Choroid plexus epithelial cell (primary cell): ENCODE measurements around the gene GPBP1L1.

Experiments used
- DNase-seq: peaks from one replicate; pipeline ENCODE4 v3.0.0-alpha.2; 2010; ENCODE audit warnings: low read depth
- H3K4me3 ChIP-seq: 2 replicates; pipeline ENCODE4 v1.5.1; 2011; ENCODE audit warnings: low read depth, mild to moderate bottlenecking, control low read depth, low read length, moderate library complexity
- TF ChIP-seq, protein P1 (sequence below): conservative IDR thresholded peaks from 2 replicates; pipeline ENCODE4 v1.5.1; 2011; ENCODE audit warnings: low read depth, mild to moderate bottlenecking, control low read depth, inconsistent platforms, low read length, moderate library complexity

Gene GPBP1L1

DNA sequence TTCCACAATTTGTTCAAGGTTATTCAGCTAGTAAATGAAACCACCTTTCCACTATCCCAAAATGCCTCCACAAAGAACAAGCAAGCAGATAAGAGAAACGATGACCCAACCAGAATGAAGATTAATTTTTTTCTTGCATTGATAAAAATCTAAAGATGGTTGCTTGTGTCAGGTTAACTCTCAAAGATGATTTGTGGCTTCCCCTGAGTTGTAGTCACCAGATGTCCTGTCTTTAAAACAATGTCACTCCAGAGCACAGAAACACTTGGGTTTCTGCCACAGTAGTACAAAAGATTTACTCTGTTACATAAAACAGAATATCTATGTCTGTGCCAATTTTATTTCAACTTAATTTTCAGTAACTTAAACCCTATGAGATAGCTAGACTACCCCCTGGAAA, 51.1 kb downstream of the GPBP1L1 start:
- DNase-seq = no peak
- no peak overlapping the region for H3K4me3 ChIP-seq
- TF ChIP-seq, protein P1, sequence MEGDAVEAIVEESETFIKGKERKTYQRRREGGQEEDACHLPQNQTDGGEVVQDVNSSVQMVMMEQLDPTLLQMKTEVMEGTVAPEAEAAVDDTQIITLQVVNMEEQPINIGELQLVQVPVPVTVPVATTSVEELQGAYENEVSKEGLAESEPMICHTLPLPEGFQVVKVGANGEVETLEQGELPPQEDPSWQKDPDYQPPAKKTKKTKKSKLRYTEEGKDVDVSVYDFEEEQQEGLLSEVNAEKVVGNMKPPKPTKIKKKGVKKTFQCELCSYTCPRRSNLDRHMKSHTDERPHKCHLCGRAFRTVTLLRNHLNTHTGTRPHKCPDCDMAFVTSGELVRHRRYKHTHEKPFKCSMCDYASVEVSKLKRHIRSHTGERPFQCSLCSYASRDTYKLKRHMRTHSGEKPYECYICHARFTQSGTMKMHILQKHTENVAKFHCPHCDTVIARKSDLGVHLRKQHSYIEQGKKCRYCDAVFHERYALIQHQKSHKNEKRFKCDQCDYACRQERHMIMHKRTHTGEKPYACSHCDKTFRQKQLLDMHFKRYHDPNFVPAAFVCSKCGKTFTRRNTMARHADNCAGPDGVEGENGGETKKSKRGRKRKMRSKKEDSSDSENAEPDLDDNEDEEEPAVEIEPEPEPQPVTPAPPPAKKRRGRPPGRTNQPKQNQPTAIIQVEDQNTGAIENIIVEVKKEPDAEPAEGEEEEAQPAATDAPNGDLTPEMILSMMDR = no peak

DNA sequence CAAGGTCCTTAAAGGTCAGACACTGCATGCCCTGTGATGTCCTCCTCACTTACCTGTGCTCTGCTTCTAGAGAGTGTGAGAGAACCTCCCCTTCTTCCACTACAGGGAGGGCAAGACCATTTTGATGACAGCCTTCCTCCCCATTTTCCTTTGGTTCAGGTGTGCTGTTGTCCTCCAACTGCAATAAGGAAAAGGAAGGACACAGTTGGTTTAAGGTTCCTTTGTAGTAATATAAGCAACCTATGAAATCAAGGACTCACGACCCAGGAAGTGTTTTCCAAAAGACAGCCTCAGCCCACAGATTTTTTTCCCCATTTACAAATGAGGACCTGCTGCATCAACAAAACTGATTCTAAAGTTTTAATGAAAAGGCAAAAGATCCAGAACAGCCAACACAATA, 55.9 kb downstream of the GPBP1L1 start:
- TF ChIP-seq, protein P1 = no peak
- no peak for DNase-seq
- H3K4me3 ChIP-seq = no peak overlapping the region

DNA sequence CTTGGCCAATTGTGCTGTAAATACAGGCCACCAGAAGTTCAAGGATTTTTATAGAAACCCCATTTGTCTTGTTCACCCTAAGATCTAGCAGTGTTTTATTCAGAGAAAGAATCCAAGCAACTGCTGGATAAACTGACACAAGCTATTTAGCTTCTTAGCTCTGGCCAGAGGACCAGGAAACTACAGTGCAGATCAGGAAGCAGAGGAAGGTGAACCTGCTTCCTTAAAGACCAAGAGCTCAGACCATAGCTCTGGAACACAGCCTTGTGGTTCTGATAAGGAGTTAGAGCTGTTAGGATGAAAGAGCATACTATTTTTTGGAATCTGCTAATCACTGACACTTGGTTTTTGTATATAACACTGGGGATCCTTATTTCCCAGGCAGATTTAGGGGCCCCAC, 57.3 kb downstream of the GPBP1L1 start:
- no peak for DNase-seq
- no peak overlapping the region for H3K4me3 ChIP-seq
- TF ChIP-seq, protein P1 = no peak

DNA sequence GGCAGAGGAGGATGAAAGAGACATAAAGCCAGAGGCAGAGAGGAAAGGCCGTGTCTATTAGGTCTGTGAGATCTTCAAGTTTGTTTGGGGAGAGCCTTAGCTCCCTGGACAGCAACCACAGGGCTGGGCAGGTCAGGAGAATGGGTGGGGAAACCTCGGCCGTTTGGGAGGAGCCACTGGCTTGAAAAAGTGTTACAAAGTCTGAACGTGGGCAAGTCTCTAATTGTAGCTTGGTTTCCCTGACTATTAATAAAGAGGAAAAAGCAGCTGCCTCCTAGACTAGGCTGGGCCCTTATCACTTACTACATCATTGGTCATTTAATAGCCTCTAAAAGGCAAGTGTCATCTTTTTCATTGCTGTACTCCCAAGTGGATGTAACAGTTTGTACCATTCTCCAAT, 62.4 kb downstream of the GPBP1L1 start, which contains the start of gene CCDC17:
TSS of gene CCDC17 (minus strand) at position 83 of the 400 bp plus-strand sequence. CDS start 145 bp downstream, outside the sequence.
- peak; percentile 21 for DNase-seq
- H3K4me3 ChIP-seq = no peak within 1 kb of the TSS
- TF ChIP-seq, protein P1 = no peak

DNA sequence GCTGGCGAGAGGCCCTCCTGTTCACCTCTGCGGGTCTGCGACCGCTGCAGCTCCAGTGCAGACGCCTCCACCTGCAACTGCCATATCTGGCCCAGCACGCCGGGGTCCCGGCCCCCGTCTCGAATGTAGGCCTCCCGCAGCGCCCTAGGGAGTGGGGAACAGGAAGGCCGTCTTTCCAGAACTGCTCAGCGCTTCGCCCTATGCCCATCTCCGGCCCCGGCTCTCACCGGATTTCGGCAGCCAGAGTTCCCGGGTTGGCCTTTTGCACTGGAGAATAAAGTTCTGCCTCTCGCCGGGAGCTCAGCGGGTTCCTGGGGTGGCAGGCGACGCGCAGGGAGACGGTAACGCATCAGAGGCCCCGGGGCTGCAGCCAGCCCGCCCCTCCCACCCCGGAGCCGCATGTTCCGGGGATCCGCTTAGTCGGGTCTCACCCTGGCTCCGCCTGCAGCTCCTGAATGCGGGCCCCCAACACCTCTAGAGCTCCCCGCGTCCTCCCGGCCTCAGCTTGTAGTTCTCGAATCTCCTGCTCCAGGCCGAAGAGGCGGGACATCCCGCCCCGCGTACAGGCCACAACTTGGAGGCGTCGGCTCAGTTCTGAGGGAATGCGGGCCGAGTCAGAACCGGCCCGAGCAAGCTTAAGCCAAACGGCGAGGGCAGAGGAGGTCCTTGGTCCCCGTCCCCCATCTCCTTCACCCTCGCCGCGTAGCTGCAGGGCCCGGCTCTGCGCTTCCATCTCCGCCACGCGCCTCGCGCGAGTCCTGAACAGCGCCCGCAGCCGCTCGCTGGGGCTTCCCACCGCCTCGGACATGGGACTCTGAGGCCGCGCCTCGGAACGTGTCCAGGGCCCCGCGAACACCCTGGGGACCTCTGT, 63.6 kb downstream of the GPBP1L1 start:
- TF ChIP-seq, protein P1 = no peak
- no peak overlapping the region for H3K4me3 ChIP-seq
- peak; percentile 14 for DNase-seq

DNA sequence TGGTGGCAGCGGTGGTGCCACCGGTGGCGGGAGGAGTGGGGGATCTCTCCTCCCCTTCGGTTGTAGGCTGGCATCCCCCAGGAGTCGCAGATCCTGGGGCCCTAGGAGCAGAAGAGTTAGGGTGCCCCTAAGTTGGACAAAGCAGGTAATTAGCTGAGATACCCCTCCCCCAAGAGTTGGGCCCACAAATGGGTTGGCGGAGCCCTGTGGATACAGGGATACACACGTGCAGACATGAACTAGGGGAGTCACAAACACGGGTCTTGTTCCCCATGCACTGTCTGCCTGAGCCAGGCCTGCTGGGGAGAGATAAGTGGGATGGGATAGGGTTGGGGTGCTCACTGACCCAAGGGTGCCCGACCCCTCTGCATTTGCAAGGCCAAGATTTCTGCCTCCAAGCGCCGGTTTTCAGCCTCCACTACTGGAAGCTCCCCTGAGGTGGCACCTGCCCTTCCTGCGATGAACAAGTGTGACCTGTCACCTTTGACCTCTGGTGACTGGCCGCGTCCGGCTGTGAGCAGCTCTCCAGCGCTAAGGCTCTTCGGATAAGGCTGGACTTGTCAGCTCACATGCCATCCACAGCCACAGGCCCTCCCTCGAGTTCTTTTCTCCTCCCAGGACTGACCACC, 64.3 kb downstream of the GPBP1L1 start:
- no peak overlapping the region for H3K4me3 ChIP-seq
- TF ChIP-seq, protein P1 = no peak
- DNase-seq = peak; percentile 43
